ENCODE results near the gene TEK.

DNA sequence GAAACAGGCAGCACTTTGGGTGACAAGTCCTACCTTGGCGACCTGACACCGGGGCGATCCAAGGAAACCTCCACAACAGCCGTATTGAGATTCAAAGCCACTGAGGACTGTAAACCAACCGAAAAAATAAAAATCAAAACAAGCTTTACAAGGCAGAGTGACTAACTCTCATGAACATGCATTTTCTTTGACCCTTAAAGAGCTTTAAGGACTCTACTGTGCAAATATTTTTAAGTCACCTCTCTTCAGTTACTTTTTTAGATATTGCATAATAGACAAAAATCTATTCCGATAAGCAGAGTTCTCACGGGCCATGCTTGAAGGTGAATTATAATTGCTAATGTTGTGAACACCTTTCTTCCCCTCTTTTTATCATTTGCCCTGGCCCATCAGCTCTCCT is 149.6 kb downstream of the TEK start:
- TF ChIP-seq, protein P1, sequence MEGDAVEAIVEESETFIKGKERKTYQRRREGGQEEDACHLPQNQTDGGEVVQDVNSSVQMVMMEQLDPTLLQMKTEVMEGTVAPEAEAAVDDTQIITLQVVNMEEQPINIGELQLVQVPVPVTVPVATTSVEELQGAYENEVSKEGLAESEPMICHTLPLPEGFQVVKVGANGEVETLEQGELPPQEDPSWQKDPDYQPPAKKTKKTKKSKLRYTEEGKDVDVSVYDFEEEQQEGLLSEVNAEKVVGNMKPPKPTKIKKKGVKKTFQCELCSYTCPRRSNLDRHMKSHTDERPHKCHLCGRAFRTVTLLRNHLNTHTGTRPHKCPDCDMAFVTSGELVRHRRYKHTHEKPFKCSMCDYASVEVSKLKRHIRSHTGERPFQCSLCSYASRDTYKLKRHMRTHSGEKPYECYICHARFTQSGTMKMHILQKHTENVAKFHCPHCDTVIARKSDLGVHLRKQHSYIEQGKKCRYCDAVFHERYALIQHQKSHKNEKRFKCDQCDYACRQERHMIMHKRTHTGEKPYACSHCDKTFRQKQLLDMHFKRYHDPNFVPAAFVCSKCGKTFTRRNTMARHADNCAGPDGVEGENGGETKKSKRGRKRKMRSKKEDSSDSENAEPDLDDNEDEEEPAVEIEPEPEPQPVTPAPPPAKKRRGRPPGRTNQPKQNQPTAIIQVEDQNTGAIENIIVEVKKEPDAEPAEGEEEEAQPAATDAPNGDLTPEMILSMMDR (IDR thresholded peaks at IDR 0.05; ENCODE audit: low read depth, low read length) = no peak
- TF ChIP-seq EZH2phosphoT487 (IDR thresholded peaks at IDR 0.05; ENCODE audit: low read depth) = no peak

All from OCI-LY3 (cell line).